Ascending aorta (tissue), 2 donors: ENCODE results near the gene SIRT7. TPM values are rescaled to one million over a fixed set of nuclear protein-coding genes. Genes with fewer than 3 reads are reported as not detected.

Experiments
- DNase-seq, 2 donors: peaks; one replicate each; pipeline ENCODE4 v3.0.0-alpha.2; 2019; ENCODE audit warnings: low spot score in 2 of 2
- H3K27ac ChIP-seq, 2 donors: fragments of 200-600 bp; sonication (generic); one replicate each; pipeline ENCODE4 v1.5.1; 2016 to 2017; ENCODE audit warnings: mild to moderate bottlenecking in 1 of 2
- H3K27me3 ChIP-seq: fragments of 200-600 bp; sonication (generic); one replicate; pipeline ENCODE4 v1.5.1; 2017
- H3K36me3 ChIP-seq, 2 donors: fragments of 200-600 bp; sonication (generic); one replicate each; pipeline ENCODE4 v1.5.1; 2016
- H3K4me1 ChIP-seq, 2 donors: fragments of 200-600 bp; sonication (generic); one replicate each; pipeline ENCODE4 v1.5.1; 2016 to 2017; ENCODE audit warnings: mild to moderate bottlenecking in 1 of 2
- H3K4me3 ChIP-seq, 2 donors: fragments of 200-600 bp; sonication (generic); one replicate each; pipeline ENCODE4 v1.5.1; 2016 to 2017; ENCODE audit warnings: mild to moderate bottlenecking in 1 of 2
- H3K9me3 ChIP-seq, 2 donors: fragments of 200-600 bp; sonication (generic); one replicate each; pipeline ENCODE4 v1.5.1; 2016
- intact Hi-C: fragments of 100-400 bp; cut with DNase I; formaldehyde crosslinking; loops from one replicate; pipeline ENCODE4 v1.15.1; 2023
- total RNA-seq: library from RNA; depleted of rRNA; stranded (reverse); fragments of >200 nt; gene quantifications from one replicate; pipeline ENCODE4 v1.1.0, GENCODE V29; 2016
- TF ChIP-seq, protein P1 (sequence below), 3 experiments: fragments of 200-600 bp in 2 of 3; fragments of 450-650 bp in 1 of 3; sonication (generic) in 2 of 3; IDR thresholded peaks; one replicate each; pipeline ENCODE4 v1.5.1; 2016 to 2019; ENCODE audit warnings: antibody characterized with exemption in 3 of 3, mild to moderate bottlenecking in 1 of 3, moderate library complexity in 1 of 3

The SIRT7 gene
- total RNA-seq, 1 donor from 2014 or later, result 32.6 TPM

DNA sequence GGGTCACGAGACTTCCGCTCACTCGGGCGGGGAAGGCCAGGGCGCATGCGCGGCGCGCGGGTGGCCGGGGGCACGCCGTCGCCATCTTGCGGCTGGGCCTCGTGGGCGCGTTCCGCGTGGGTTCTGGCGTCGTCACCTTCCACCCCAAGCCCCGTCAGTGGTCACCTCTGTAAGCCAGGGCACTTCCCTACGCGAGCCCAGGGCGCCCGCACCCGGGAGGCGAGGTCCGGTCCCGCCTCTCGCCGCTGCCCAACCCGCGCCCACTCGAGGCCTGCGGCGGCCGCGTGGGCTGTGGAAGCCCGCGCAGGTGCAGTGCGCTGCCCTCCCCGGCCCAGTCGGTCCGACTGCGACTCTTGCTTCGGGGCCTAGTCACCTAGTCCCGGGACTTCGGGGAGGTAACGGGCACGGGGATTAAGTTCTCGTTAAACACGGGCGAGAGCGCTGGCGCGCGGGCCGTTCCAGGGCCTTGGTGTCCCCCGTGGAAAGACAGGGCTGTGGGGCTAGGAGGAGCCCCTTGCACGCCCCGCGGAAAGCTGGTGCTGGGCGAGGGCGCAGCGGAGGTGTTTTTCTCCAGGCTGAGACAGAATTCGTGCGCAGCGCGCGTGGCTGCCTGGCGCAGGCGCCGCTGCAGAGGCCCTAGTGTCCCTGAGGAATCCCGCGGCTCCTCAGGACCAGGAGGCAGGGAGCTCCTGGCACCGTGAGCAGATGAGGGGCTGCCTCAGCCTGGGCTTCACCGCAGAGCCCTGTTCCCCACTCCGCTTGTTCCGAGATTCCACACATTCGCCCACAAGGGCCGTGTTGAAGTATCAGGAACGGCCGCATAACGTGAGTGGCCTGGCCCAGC lies 46.4 kb downstream of the SIRT7 start:
- TF ChIP-seq, protein P1, sequence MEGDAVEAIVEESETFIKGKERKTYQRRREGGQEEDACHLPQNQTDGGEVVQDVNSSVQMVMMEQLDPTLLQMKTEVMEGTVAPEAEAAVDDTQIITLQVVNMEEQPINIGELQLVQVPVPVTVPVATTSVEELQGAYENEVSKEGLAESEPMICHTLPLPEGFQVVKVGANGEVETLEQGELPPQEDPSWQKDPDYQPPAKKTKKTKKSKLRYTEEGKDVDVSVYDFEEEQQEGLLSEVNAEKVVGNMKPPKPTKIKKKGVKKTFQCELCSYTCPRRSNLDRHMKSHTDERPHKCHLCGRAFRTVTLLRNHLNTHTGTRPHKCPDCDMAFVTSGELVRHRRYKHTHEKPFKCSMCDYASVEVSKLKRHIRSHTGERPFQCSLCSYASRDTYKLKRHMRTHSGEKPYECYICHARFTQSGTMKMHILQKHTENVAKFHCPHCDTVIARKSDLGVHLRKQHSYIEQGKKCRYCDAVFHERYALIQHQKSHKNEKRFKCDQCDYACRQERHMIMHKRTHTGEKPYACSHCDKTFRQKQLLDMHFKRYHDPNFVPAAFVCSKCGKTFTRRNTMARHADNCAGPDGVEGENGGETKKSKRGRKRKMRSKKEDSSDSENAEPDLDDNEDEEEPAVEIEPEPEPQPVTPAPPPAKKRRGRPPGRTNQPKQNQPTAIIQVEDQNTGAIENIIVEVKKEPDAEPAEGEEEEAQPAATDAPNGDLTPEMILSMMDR (IDR thresholded peaks at IDR 0.05), result peak; percentile 27 to 53 (median 53)
- Histone ChIP-seq H3K27ac (peak overlapping the region; percentile 96 to 99), H3K4me1 (peaks cover 18 to 32% of the 10 kb centered on the region in 2 donors), H3K27me3 (no peaks in the 10 kb centered on the region), H3K4me3 (peak overlapping the region; percentile 83 to 95), H3K9me3 (no peaks in the 10 kb centered on the region), H3K36me3 (peaks cover 22 to 26% of the 10 kb centered on the region in 2 donors)
- DNase-seq, result peak; percentile 74 to 96
- intact Hi-C loops, result loop anchor here (1.0 to 5.0 kb wide), 5 partner anchors 11 to 151 kb away; partner anchors contain the start of genes ALYREF, ANAPC11, CENPX and LRRC45

GRCh38 chr17:81870981-81871386 lies 47.0 kb downstream of the SIRT7 start, which contains the start of gene ARHGDIA:
ARHGDIA (minus strand) TSS chr17:81871337; CDS start chr17:81869930, 1,407 bp downstream.
- no peak for DNase-seq
- peak within 1 kb of the TSS; percentile 83 to 95 for H3K4me3 ChIP-seq
- TF ChIP-seq, protein P1 (IDR thresholded peaks at IDR 0.05), result no peak
- H3K27ac ChIP-seq, result peak within 1 kb of the TSS; percentile 96 to 99
- H3K9me3 ChIP-seq, result no peaks in the 10 kb centered on the region
- H3K27me3 ChIP-seq, result no peaks in the 10 kb centered on the region
- intact Hi-C loops, result loop anchor here (1.0 to 5.0 kb wide), 5 partner anchors 11 to 151 kb away; partner anchors contain the start of genes ALYREF, ANAPC11, CENPX and LRRC45
- H3K4me1 ChIP-seq, result peaks cover 18 to 32% of the 10 kb centered on the region in 2 donors
- H3K36me3 ChIP-seq, result peaks cover 22 to 29% of the 10 kb centered on the region in 2 donors

GRCh38 chr17:81870131-81870980 lies 47.6 kb downstream of the SIRT7 start:
- TF ChIP-seq, protein P1 (IDR thresholded peaks at IDR 0.05), result no peak
- H3K36me3 ChIP-seq, result peaks cover 22 to 33% of the 10 kb centered on the region in 2 donors
- H3K4me3 ChIP-seq, result peak overlapping the region; percentile 83 to 95
- intact Hi-C loops, result loop anchor here (2.0 to 5.0 kb wide), 4 partner anchors 20 to 152 kb away; partner anchors contain the start of genes ALYREF, ANAPC11, CENPX and LRRC45
- H3K9me3 ChIP-seq, result no peaks in the 10 kb centered on the region
- no peak for DNase-seq
- no peaks in the 10 kb centered on the region for H3K27me3 ChIP-seq
- peaks cover 18 to 32% of the 10 kb centered on the region in 2 donors for H3K4me1 ChIP-seq
- H3K27ac ChIP-seq, result peak overlapping the region; percentile 96 to 99

GRCh38 chr17:81869221-81870130 lies 48.5 kb downstream of the SIRT7 start:
- H3K4me3 ChIP-seq, result peak overlapping the region; percentile 83 to 95
- TF ChIP-seq, protein P1 (IDR thresholded peaks at IDR 0.05), result peak; percentile 83 to 91 (median 85)
- H3K36me3 ChIP-seq, result peaks cover 22 to 41% of the 10 kb centered on the region in 2 donors
- intact Hi-C loops, result loop anchor here (2.0 to 10.0 kb wide), 5 partner anchors 21 to 355 kb away; partner anchors contain the start of genes ACTG1, ALYREF, ANAPC11 and CENPX
- no peaks in the 10 kb centered on the region for H3K9me3 ChIP-seq
- H3K27ac ChIP-seq, result peak overlapping the region; percentile 96 to 99
- H3K27me3 ChIP-seq, result no peaks in the 10 kb centered on the region
- DNase-seq, result no peak
- peaks cover 18 to 32% of the 10 kb centered on the region in 2 donors for H3K4me1 ChIP-seq
